Upper lobe of left lung (tissue), 6 donors: Measurements from ENCODE around the gene LTBP1. TPM values are rescaled to one million over a fixed set of nuclear protein-coding genes. Genes with fewer than 3 reads are reported as not detected.
A peak's percentile ranks its signal among the peaks of the same experiment; 100 is the strongest.

ENCODE experiments used
- ATAC-seq, 2 donors: fragments of 200-7000 bp; cut with Tn5 transposase; one replicate each; pipeline ENCODE4 v1.9.1; 2022; ENCODE audit warnings: mild to moderate bottlenecking in 2 of 2, moderate library complexity in 2 of 2; ENCODE audit not compliant: low FRiP score in 2 of 2
- DNase-seq, 2 donors: peaks; one replicate each; pipeline ENCODE4 v3.0.0-alpha.2; 2019 to 2020
- H3K27ac ChIP-seq, 4 donors: fragments of 200-600 bp; sonication (generic); one replicate each; pipeline ENCODE4 v1.5.1; 2016 to 2019
- H3K27me3 ChIP-seq, 4 donors: fragments of 200-600 bp; sonication (generic); one replicate each; pipeline ENCODE4 v1.5.1; 2017 to 2019
- H3K36me3 ChIP-seq, 4 donors: fragments of 200-600 bp; sonication (generic); one replicate each; pipeline ENCODE4 v1.5.1; 2016 to 2019
- H3K4me1 ChIP-seq, 4 donors: fragments of 200-600 bp; sonication (generic); one replicate each; pipeline ENCODE4 v1.5.1; 2018 to 2019
- H3K4me3 ChIP-seq, 4 donors: fragments of 200-600 bp; sonication (generic); one replicate each; pipeline ENCODE4 v1.5.1; 2017 to 2019; ENCODE audit warnings: mild to moderate bottlenecking in 2 of 4, moderate library complexity in 1 of 4
- H3K9me3 ChIP-seq, 4 donors: fragments of 200-600 bp; sonication (generic); one replicate each; pipeline ENCODE4 v1.5.1; 2018 to 2019
- CTCF ChIP-seq, 6 experiments: fragments of 450-650 bp in 4 of 6; fragments of 200-600 bp in 2 of 6; sonication (generic) in 2 of 6; IDR thresholded peaks; one replicate each; pipeline ENCODE4 v1.5.1; 2016 to 2019; ENCODE audit warnings: antibody characterized with exemption in 6 of 6
- EP300 ChIP-seq, 4 donors: sonication (generic); formaldehyde crosslinking; IDR thresholded peaks; one replicate each; pipeline ENCODE4 v1.5.1; 2017; ENCODE audit warnings: antibody characterized with exemption in 4 of 4, control low read depth in 2 of 4
- POLR2A ChIP-seq, 4 donors: fragments of 450-650 bp; IDR thresholded peaks; one replicate each; pipeline ENCODE4 v1.5.1; 2016 to 2017; ENCODE audit warnings: antibody characterized with exemption in 4 of 4, mild to moderate bottlenecking in 2 of 4
- POLR2AphosphoS5 ChIP-seq, 2 donors: sonication (generic); formaldehyde crosslinking; IDR thresholded peaks; one replicate each; pipeline ENCODE4 v1.5.1; 2017; ENCODE audit warnings: antibody characterized with exemption in 2 of 2
- WGBS, 2 donors: methylation state at CpG; one replicate each; pipeline ENCODE4 v1.1.5; 2017 to 2018; 5-methylcytosine and 5-hydroxymethylcytosine counted together
- total RNA-seq, 6 donors: library from RNA; depleted of rRNA in 4 of 6; stranded (reverse); fragments of >200 nt in 4 of 6; gene quantifications; one replicate each; pipeline versions ENCODE4 v1.1.0 to v1.2.1, GENCODE V29; 2016 to 2021
- donor health status: DM: no; HTN: no; CAD: no; lungs with moderate emphysema.
- donor health status: DM: no; HTN: yes; CAD: no; lungs with severe emphysema.

Gene LTBP1
- total RNA-seq, 6 donors from 2014 or later: 11.5 to 45.0 (median 27.1) TPM

DNA sequence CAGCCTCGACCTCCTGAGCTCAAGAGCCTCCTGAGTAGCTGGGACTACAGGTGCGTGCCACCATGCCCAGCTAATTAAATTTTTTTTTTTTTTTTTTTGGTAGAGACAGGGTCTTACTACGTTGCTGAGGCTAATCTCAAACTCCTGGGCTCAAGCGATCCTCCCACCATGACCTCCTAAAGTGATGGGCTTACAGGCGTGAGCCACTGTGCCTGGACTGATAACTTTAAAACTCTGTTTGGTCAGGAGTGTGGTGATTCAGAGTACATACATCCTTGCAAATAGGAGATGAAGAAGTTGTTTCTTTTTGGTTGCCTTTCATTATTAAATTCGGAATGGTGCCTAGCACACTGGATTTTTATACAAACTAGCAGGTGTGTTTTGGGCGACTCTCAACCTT lies 73.0 kb downstream of the LTBP1 start:
- H3K9me3 ChIP-seq: peaks cover 0 to under 1% (median 0%) of the 10 kb centered on the region in 4 donors
- TF ChIP-seq EP300 (IDR thresholded peaks at IDR 0.05): no peak
- no peak for TF ChIP-seq POLR2AphosphoS5 (IDR thresholded peaks at IDR 0.05)
- TF ChIP-seq POLR2A (IDR thresholded peaks at IDR 0.05): no peak
- TF ChIP-seq CTCF (IDR thresholded peaks at IDR 0.05): no peak
- peaks cover 0 to 14% (median 4%) of the 10 kb centered on the region in 4 donors for H3K4me1 ChIP-seq
- no peaks in the 10 kb centered on the region for H3K36me3 ChIP-seq
- H3K4me3 ChIP-seq: no peak overlapping the region
- no peaks in the 10 kb centered on the region for H3K27me3 ChIP-seq
- WGBS, 2 donors: 96% methylated on average over 7 of the region's 7 CpGs
- H3K27ac ChIP-seq: no peak overlapping the region
- DNase-seq (no peak), ATAC-seq (no peak)

- DNase-seq: no peak
- no peak overlapping the region for H3K4me3 ChIP-seq
- TF ChIP-seq POLR2AphosphoS5 (IDR thresholded peaks at IDR 0.05) (no peak), CTCF (IDR thresholded peaks at IDR 0.05) (no peak), POLR2A (IDR thresholded peaks at IDR 0.05) (no peak)
- peaks cover 0 to 4% (median 0%) of the 10 kb centered on the region in 4 donors for H3K9me3 ChIP-seq
- H3K27ac ChIP-seq: no peak overlapping the region
- WGBS, 2 donors: 74 to 89% methylated on average over 5 to 6 of the region's 6 CpGs
- H3K36me3 ChIP-seq: no peaks in the 10 kb centered on the region
- peaks cover 0 to 14% (median 4%) of the 10 kb centered on the region in 4 donors for H3K4me1 ChIP-seq
- peak in 1 of 2 donors; percentile 43 for ATAC-seq
- H3K27me3 ChIP-seq: no peaks in the 10 kb centered on the region
These were observed 74.1 kb downstream of the LTBP1 start for GRCh38 chr2:33020883-33021282.

DNA sequence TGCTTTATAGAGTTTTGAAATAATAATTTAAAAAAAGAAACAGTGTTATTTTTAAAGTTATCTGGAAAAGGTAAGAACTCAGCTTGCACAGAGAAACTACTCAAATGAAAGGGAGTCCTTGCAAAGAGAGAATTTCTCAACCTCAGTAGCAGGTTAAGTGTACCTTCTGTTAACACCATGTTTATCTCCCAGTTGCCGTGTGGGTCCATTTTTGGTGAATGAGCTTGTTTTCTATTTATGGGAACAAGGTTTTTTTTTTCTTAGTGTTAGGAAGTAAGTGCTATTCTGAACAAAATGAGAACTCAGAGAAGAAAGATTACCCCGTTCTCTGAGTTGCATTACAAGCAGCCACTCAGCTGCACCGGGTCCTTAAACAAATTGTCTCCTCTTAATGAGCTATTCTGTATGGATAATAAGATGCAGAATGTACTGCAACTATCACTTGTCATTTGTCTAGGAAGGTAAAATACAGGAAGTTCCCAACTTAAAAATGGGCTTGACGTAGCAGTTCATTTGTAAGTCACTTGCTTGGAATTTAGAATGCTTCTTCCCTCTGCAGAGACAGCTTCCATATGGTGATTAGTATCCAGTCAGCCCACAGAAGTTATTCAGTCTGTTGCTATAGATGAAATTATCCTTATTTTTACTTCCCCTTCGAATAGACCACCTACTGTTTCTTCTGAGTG lies 74.9 kb downstream of the LTBP1 start:
- WGBS, 2 donors: 30 to 40% methylated on average over 5 of the region's 5 CpGs
- Histone ChIP-seq H3K9me3 (peaks cover 0 to 4% (median 0%) of the 10 kb centered on the region in 4 donors), H3K27ac (no peak overlapping the region), H3K4me1 (peaks cover 0 to 14% (median 4%) of the 10 kb centered on the region in 4 donors), H3K4me3 (no peak overlapping the region), H3K27me3 (no peaks in the 10 kb centered on the region), H3K36me3 (no peaks in the 10 kb centered on the region)
- no peak for TF ChIP-seq CTCF (IDR thresholded peaks at IDR 0.05)
- no peak for TF ChIP-seq POLR2A (IDR thresholded peaks at IDR 0.05)
- no peak for TF ChIP-seq EP300 (IDR thresholded peaks at IDR 0.05)
- no peak for TF ChIP-seq POLR2AphosphoS5 (IDR thresholded peaks at IDR 0.05)
- ATAC-seq: no peak
- no peak for DNase-seq

- no peak overlapping the region for H3K27ac ChIP-seq
- H3K27me3 ChIP-seq: no peaks in the 10 kb centered on the region
- WGBS, 2 donors: 66 to 80% methylated on average over 2 of the region's 2 CpGs
- H3K36me3 ChIP-seq: no peaks in the 10 kb centered on the region
- ATAC-seq (no peak), DNase-seq (no peak)
- peaks cover 0 to 14% (median 4%) of the 10 kb centered on the region in 4 donors for H3K4me1 ChIP-seq
- H3K9me3 ChIP-seq: peaks cover 0 to 4% (median 0%) of the 10 kb centered on the region in 4 donors
- no peak overlapping the region for H3K4me3 ChIP-seq
- TF ChIP-seq POLR2AphosphoS5 (IDR thresholded peaks at IDR 0.05) (no peak), EP300 (IDR thresholded peaks at IDR 0.05) (no peak), POLR2A (IDR thresholded peaks at IDR 0.05) (no peak), CTCF (IDR thresholded peaks at IDR 0.05) (no peak)
These were observed 75.7 kb downstream of the LTBP1 start for GRCh38 chr2:33022395-33022985.
